Measurements from ENCODE around the gene PPARG.

Gene PPARG

DNA sequence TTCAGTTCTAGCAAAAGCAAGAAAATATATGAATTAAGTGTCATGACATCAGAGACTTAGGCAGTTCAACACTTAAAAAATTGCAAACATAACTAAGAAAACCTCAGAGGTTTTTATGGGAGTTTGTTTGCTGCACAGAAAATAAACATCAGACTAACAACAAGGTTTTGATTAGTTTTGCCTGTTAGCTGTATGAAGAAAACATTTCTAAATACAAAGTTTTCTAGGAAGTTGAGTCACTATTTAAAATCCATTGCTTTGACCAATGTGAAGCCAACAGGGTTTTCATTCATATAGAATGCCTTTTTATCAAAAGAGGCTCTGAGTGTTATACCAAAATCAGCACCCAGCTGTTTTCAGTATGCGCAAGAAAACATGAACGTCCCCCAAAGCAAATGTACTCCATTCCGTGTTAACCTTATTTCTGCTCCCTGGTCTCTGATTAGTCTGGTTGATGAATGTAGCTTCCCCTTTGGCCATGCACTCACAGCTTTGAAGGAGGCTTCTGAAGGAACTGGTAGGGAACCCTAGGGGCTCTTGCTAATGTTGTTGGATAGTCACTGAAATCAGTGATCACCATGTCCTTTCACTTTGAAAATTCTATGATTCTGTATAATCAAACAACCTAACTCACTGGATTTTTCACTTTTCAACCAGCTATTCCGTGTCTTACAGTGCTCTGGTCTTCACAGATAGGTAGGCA, 105.8 kb downstream of the PPARG start:
- Histone ChIP-seq H3K9me3 (ENCODE audit: low read length) (no peaks in the 10 kb centered on the region), H4K20me1 (ENCODE audit: insufficient read depth, low read length) (no peaks in the 10 kb centered on the region), H3F3A (ENCODE audit: insufficient read depth, low read length) (no peaks in the 10 kb centered on the region), H3K79me2 (ENCODE audit: insufficient read depth, low read length) (no peaks in the 10 kb centered on the region), H3K9ac (ENCODE audit: low read length) (no peak overlapping the region), H3K27me3 (ENCODE audit: insufficient read depth, low read length) (no peaks in the 10 kb centered on the region), H3K36me3 (ENCODE audit: insufficient read depth, low read length) (no peaks in the 10 kb centered on the region), H2AFZ (ENCODE audit: low read length) (no peak overlapping the region), H3K4me1 (ENCODE audit: insufficient read depth, low read length, severe bottlenecking) (no peaks in the 10 kb centered on the region), H3K4me3 (ENCODE audit: low read depth, low read length, poor library complexity, severe bottlenecking) (no peak overlapping the region), H3K27ac (ENCODE audit: low read depth, low read length, poor library complexity, severe bottlenecking) (no peak overlapping the region), H3K9me2 (ENCODE audit: low read depth, low read length) (no peaks in the 10 kb centered on the region), H3K4me2 (ENCODE audit: low read length) (no peak overlapping the region)
- no peak for TF ChIP-seq EZH2 (IDR thresholded peaks at IDR 0.05; ENCODE audit: borderline replicate concordance, low read length)
- TF ChIP-seq, protein P1, sequence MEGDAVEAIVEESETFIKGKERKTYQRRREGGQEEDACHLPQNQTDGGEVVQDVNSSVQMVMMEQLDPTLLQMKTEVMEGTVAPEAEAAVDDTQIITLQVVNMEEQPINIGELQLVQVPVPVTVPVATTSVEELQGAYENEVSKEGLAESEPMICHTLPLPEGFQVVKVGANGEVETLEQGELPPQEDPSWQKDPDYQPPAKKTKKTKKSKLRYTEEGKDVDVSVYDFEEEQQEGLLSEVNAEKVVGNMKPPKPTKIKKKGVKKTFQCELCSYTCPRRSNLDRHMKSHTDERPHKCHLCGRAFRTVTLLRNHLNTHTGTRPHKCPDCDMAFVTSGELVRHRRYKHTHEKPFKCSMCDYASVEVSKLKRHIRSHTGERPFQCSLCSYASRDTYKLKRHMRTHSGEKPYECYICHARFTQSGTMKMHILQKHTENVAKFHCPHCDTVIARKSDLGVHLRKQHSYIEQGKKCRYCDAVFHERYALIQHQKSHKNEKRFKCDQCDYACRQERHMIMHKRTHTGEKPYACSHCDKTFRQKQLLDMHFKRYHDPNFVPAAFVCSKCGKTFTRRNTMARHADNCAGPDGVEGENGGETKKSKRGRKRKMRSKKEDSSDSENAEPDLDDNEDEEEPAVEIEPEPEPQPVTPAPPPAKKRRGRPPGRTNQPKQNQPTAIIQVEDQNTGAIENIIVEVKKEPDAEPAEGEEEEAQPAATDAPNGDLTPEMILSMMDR (IDR thresholded peaks at IDR 0.05; ENCODE audit: low read length) = no peak

DNA sequence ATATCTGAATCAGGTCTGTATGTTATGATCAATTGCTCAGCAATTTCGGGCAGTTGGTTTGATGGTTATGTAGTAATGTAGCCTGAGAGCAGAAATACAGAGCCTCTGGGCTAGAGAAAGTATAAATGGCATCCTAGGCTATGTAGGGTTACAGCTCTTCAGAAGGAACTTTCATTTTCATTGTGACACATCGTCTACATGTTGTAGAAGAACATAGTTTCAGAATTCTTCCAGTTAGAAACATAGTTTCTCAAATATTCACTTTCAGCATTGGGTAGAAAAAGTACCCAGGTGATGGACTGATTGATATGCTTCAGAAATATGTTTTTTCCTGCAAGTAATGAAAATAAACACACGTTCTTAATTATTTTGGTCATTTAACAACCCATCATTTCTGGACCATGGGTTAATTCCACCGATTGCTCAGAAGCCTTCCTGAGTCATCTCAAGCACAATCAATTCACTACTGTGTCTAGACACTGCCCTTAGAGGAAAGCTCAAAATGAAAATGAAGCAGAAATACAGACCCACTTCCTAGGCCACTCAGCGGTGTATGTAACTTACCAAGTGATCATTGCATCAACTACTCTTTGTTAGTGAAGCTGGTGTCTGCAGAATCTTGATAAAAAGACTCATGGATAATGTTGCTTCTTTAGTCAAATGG, 106.6 kb downstream of the PPARG start:
- no peak for TF ChIP-seq EZH2 (IDR thresholded peaks at IDR 0.05; ENCODE audit: borderline replicate concordance, low read length)
- TF ChIP-seq, protein P1 (IDR thresholded peaks at IDR 0.05; ENCODE audit: low read length) = no peak
- Histone ChIP-seq H3K9ac (ENCODE audit: low read length) (no peak overlapping the region), H3K79me2 (ENCODE audit: insufficient read depth, low read length) (no peaks in the 10 kb centered on the region), H3F3A (ENCODE audit: insufficient read depth, low read length) (no peaks in the 10 kb centered on the region), H3K27ac (ENCODE audit: low read depth, low read length, poor library complexity, severe bottlenecking) (no peak overlapping the region), H3K4me2 (ENCODE audit: low read length) (no peak overlapping the region), H3K4me3 (ENCODE audit: low read depth, low read length, poor library complexity, severe bottlenecking) (no peak overlapping the region), H4K20me1 (ENCODE audit: insufficient read depth, low read length) (no peaks in the 10 kb centered on the region), H3K27me3 (ENCODE audit: insufficient read depth, low read length) (no peaks in the 10 kb centered on the region), H3K4me1 (ENCODE audit: insufficient read depth, low read length, severe bottlenecking) (no peaks in the 10 kb centered on the region), H3K36me3 (ENCODE audit: insufficient read depth, low read length) (no peaks in the 10 kb centered on the region), H3K9me3 (ENCODE audit: low read length) (no peaks in the 10 kb centered on the region), H2AFZ (ENCODE audit: low read length) (no peak overlapping the region), H3K9me2 (ENCODE audit: low read depth, low read length) (no peaks in the 10 kb centered on the region)

DNA sequence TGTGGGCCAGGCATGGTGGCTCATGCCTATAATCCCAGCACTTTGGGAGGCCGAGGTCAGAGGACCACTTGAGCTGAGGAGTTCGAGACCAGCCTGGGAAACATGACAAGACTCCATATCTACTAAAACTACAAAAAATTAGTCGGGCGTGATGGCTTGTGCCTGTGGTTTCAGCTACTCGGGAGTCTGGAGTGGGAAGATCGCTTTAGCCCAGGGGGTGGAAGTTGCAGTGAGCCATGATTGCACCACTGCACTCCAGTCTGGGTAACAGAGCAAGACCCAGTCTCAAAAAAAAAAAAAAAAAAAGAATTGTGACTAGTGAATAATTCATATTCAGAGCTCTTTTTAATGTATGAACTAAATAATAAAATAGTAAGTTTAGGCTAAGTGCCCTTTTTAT, 107.6 kb downstream of the PPARG start:
- Histone ChIP-seq H3F3A (ENCODE audit: insufficient read depth, low read length) (no peaks in the 10 kb centered on the region), H2AFZ (ENCODE audit: low read length) (no peak overlapping the region), H3K79me2 (ENCODE audit: insufficient read depth, low read length) (no peaks in the 10 kb centered on the region), H3K4me2 (ENCODE audit: low read length) (no peak overlapping the region), H3K36me3 (ENCODE audit: insufficient read depth, low read length) (no peaks in the 10 kb centered on the region), H3K4me3 (ENCODE audit: low read depth, low read length, poor library complexity, severe bottlenecking) (no peak overlapping the region), H3K27me3 (ENCODE audit: insufficient read depth, low read length) (no peaks in the 10 kb centered on the region), H3K27ac (ENCODE audit: low read depth, low read length, poor library complexity, severe bottlenecking) (no peak overlapping the region), H3K9me3 (ENCODE audit: low read length) (no peaks in the 10 kb centered on the region), H3K4me1 (ENCODE audit: insufficient read depth, low read length, severe bottlenecking) (no peaks in the 10 kb centered on the region), H4K20me1 (ENCODE audit: insufficient read depth, low read length) (no peaks in the 10 kb centered on the region), H3K9ac (ENCODE audit: low read length) (no peak overlapping the region), H3K9me2 (ENCODE audit: low read depth, low read length) (no peaks in the 10 kb centered on the region)
- TF ChIP-seq EZH2 (IDR thresholded peaks at IDR 0.05; ENCODE audit: borderline replicate concordance, low read length) = no peak
- TF ChIP-seq, protein P1 (IDR thresholded peaks at IDR 0.05; ENCODE audit: low read length) = no peak
